A673 (cell line): ENCODE data around the gene LMNTD2.

Source experiments
- EZH2 ChIP-seq: fragments of 200-600 bp; sonication (generic); IDR thresholded peaks from 2 replicates; pipeline ENCODE4 v1.6.1; 2017; ENCODE audit warnings: borderline replicate concordance, low read depth, mild to moderate bottlenecking, mixed read lengths, antibody characterized with exemption, low read length; ENCODE audit not compliant: poor library complexity, severe bottlenecking
- TF ChIP-seq, protein P1 (sequence below): fragments of 300-800, 200-600 bp; sonication (generic); conservative IDR thresholded peaks from 2 replicates; pipeline ENCODE4 v1.5.1; 2017; ENCODE audit warnings: low read depth, mild to moderate bottlenecking, antibody characterized with exemption, low read length, moderate library complexity, mixed read lengths

DNA sequence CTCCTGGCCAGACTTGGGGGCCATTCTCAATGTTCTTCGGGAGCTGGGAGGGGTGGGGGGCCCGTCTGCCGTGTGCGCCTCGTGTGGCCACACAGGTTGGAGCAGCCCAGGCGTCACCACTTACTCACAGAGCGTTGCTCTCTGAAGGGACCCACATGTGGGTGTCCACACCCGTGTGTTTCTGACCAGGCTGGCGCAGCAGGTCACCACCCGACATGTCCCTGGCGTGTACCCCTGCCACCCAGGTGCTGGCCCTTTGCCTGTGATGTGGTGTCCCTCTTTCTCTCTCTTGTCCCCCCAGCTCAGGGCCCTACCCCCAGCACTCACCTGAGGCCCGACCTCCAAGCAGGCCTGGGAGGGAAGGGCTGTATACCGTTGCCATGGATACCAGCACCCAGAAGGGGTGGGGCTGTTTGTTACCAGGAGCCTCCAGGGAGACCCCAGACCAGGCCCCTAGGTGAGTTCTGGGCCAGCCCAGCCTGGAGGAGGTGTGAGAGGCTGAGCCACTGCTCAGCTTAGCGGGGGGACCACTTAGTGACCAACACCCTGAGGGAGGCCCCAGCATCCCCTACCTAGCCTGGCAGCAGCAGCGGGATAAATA lies 1.4 kb downstream of the LMNTD2 start:
- TF ChIP-seq, protein P1, sequence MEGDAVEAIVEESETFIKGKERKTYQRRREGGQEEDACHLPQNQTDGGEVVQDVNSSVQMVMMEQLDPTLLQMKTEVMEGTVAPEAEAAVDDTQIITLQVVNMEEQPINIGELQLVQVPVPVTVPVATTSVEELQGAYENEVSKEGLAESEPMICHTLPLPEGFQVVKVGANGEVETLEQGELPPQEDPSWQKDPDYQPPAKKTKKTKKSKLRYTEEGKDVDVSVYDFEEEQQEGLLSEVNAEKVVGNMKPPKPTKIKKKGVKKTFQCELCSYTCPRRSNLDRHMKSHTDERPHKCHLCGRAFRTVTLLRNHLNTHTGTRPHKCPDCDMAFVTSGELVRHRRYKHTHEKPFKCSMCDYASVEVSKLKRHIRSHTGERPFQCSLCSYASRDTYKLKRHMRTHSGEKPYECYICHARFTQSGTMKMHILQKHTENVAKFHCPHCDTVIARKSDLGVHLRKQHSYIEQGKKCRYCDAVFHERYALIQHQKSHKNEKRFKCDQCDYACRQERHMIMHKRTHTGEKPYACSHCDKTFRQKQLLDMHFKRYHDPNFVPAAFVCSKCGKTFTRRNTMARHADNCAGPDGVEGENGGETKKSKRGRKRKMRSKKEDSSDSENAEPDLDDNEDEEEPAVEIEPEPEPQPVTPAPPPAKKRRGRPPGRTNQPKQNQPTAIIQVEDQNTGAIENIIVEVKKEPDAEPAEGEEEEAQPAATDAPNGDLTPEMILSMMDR = no peak
- TF ChIP-seq EZH2 = no peak
